SU-DHL-6 (cell line): ENCODE data around the gene SLC24A3.

Experiments
- CTCF ChIP-seq: fragments of 200-600 bp; sonication (generic); IDR thresholded peaks from one replicate; pipeline ENCODE4 v1.5.1; 2017; ENCODE audit warnings: antibody characterized with exemption, mild to moderate bottlenecking, low read length, moderate library complexity; ENCODE audit not compliant: insufficient read depth, poor library complexity, severe bottlenecking
- EZH2phosphoT487 ChIP-seq: fragments of 200-600 bp; sonication (generic), shearing (Covaris generic); conservative IDR thresholded peaks from 2 replicates; pipeline ENCODE4 v1.6.1; 2018; ENCODE audit warnings: mild to moderate bottlenecking, antibody characterized with exemption, low read length, moderate library complexity, mixed read lengths

- no peak for TF ChIP-seq CTCF
- no peak for TF ChIP-seq EZH2phosphoT487
Measured at GRCh38 chr20:19739351-19739750, 526.9 kb downstream of the SLC24A3 start.
